OCI-LY3 (cell line): ENCODE data around the gene AHR.

Source experiments
- EZH2phosphoT487 ChIP-seq: fragments of 200-600 bp; shearing (Covaris generic); IDR thresholded peaks from 2 replicates; pipeline ENCODE4 v1.6.1; 2018; ENCODE audit warnings: antibody characterized with exemption, mixed run types, low read depth
- TF ChIP-seq, protein P1 (sequence below): fragments of 200-600, 300-600 bp; sonication (generic); IDR thresholded peaks from 2 replicates; pipeline ENCODE4 v1.5.1; 2014; ENCODE audit warnings: antibody characterized with exemption, low read length, low read depth

- TF ChIP-seq, protein P1, sequence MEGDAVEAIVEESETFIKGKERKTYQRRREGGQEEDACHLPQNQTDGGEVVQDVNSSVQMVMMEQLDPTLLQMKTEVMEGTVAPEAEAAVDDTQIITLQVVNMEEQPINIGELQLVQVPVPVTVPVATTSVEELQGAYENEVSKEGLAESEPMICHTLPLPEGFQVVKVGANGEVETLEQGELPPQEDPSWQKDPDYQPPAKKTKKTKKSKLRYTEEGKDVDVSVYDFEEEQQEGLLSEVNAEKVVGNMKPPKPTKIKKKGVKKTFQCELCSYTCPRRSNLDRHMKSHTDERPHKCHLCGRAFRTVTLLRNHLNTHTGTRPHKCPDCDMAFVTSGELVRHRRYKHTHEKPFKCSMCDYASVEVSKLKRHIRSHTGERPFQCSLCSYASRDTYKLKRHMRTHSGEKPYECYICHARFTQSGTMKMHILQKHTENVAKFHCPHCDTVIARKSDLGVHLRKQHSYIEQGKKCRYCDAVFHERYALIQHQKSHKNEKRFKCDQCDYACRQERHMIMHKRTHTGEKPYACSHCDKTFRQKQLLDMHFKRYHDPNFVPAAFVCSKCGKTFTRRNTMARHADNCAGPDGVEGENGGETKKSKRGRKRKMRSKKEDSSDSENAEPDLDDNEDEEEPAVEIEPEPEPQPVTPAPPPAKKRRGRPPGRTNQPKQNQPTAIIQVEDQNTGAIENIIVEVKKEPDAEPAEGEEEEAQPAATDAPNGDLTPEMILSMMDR = no peak
- TF ChIP-seq EZH2phosphoT487 = no peak
Observed at GRCh38 chr7:17371671-17372524, 73.4 kb downstream of the AHR start.
